Measurements from ENCODE around the gene MYO1A. TPM values are rescaled to one million over a fixed set of nuclear protein-coding genes. Genes with fewer than 3 reads are reported as not detected.
A peak's percentile ranks its signal among the peaks of the same experiment; 100 is the strongest.

The MYO1A gene
- total RNA-seq, 1 donor from 2014 or later = 1.4 TPM

GRCh38 chr12:57044468-57044867, 5.5 kb downstream of the MYO1A start:
- intact Hi-C loops (cut with DNase I) = no loop called here
- DNase-seq (no peak), ATAC-seq (no peak)
- peaks cover 3% of the 10 kb centered on the region for H3K4me1 ChIP-seq
- no peak overlapping the region for H3K4me3 ChIP-seq
- no peaks in the 10 kb centered on the region for H3K36me3 ChIP-seq
- H3K9me3 ChIP-seq = no peaks in the 10 kb centered on the region
- H3K27ac ChIP-seq = no peak overlapping the region
- no peak for TF ChIP-seq CTCF (IDR thresholded peaks at IDR 0.05)
- no peaks in the 10 kb centered on the region for H3K27me3 ChIP-seq

- H3K4me3 ChIP-seq = no peak overlapping the region
- H3K9me3 ChIP-seq = no peaks in the 10 kb centered on the region
- DNase-seq (no peak), ATAC-seq (no peak)
- TF ChIP-seq CTCF (IDR thresholded peaks at IDR 0.05) = no peak
- H3K4me1 ChIP-seq = no peaks in the 10 kb centered on the region
- H3K27ac ChIP-seq = no peak overlapping the region
- intact Hi-C loops (cut with DNase I) = no loop called here
- no peaks in the 10 kb centered on the region for H3K36me3 ChIP-seq
- no peaks in the 10 kb centered on the region for H3K27me3 ChIP-seq
These were observed 7.2 kb downstream of the MYO1A start for GRCh38 chr12:57042695-57043094.

GRCh38 chr12:57040750-57041149, 9.2 kb downstream of the MYO1A start:
- intact Hi-C loops (cut with DNase I) = no loop called here
- no peaks in the 10 kb centered on the region for H3K36me3 ChIP-seq

GRCh38 chr12:57040211-57040610, 9.7 kb downstream of the MYO1A start:
- no peak for TF ChIP-seq CTCF (IDR thresholded peaks at IDR 0.05)
- intact Hi-C loops (cut with DNase I) = no loop called here
- no peak overlapping the region for H3K4me3 ChIP-seq

More at GRCh38 chr12:57040750-57041149, 9.2 kb downstream of the MYO1A start:
- Histone ChIP-seq H3K4me3 (no peak overlapping the region), H3K9me3 (no peaks in the 10 kb centered on the region), H3K27me3 (no peaks in the 10 kb centered on the region), H3K4me1 (no peaks in the 10 kb centered on the region), H3K27ac (no peak overlapping the region)
- no peak for DNase-seq
- TF ChIP-seq CTCF (IDR thresholded peaks at IDR 0.05) = no peak
- ATAC-seq = no peak

GRCh38 chr12:57039016-57039798, 10.7 kb downstream of the MYO1A start:
- no peak overlapping the region for H3K27ac ChIP-seq
- ATAC-seq = peak; percentile 50
- TF ChIP-seq CTCF (IDR thresholded peaks at IDR 0.05) = no peak
- intact Hi-C loops (cut with DNase I) = no loop called here
- H3K4me3 ChIP-seq = no peak overlapping the region
- H3K9me3 ChIP-seq = no peaks in the 10 kb centered on the region
- H3K36me3 ChIP-seq = no peaks in the 10 kb centered on the region
- no peaks in the 10 kb centered on the region for H3K4me1 ChIP-seq
- DNase-seq = no peak
- H3K27me3 ChIP-seq = no peaks in the 10 kb centered on the region

More at GRCh38 chr12:57040211-57040610, 9.7 kb downstream of the MYO1A start:
- Histone ChIP-seq H3K36me3 (no peaks in the 10 kb centered on the region), H3K4me1 (no peaks in the 10 kb centered on the region), H3K27me3 (no peaks in the 10 kb centered on the region), H3K9me3 (no peaks in the 10 kb centered on the region), H3K27ac (no peak overlapping the region)
- DNase-seq (no peak), ATAC-seq (no peak)

Measured in upper lobe of right lung (tissue), 1 donor.